ENCODE data around the gene HOOK2. TPM values are rescaled to one million over a fixed set of nuclear protein-coding genes. Genes with fewer than 3 reads are reported as not detected.

Gene HOOK2
- polyA plus RNA-seq, 1 of the 3 experiments (the other 2 are of a cell fraction): 33.0 TPM

GRCh38 chr19:12787458-12787857 is 12.1 kb upstream of the HOOK2 start:
- CTCF ChIA-PET: interaction anchor here (1.3 to 3.4 kb wide), 4 partner anchors 8 to 60 kb away, joined by 3 to 46 read pairs (median 10); no protein-coding TSS in a partner anchor
- no peak for DNase-seq
- peaks cover 48 to 69% of the 10 kb centered on the region in 2 experiments for H3K4me1 ChIP-seq (ENCODE audit: control insufficient read depth in 1 of 2, insufficient read depth in 2 of 2, low read depth in 1 of 2, low read length in 1 of 2)

More at GRCh38 chr19:12787458-12787857, 12.1 kb upstream of the HOOK2 start:
- Histone ChIP-seq H3K27me3 (ENCODE audit: insufficient read depth) (no peaks in the 10 kb centered on the region), H3K9ac (no peak overlapping the region), H4K20me1 (ENCODE audit: insufficient read depth) (peaks cover 10% of the 10 kb centered on the region), H3F3A (replicated peaks; ENCODE audit: insufficient read depth) (peaks cover 64% of the 10 kb centered on the region), H3K27ac (ENCODE audit: low read depth in 2 of 2, low read length in 1 of 2) (peak overlapping the region; percentile 97 to 98; a peak in 3 of 4 replicates), H3K4me3 (ENCODE audit: low read depth in 2 of 2, low read length in 1 of 2) (no peak overlapping the region), H3K9me3 (no peaks in the 10 kb centered on the region), H3K4me2 (no peak overlapping the region), H2AFZ (ENCODE audit: low read depth) (no peak overlapping the region), H3K36me3 (replicated peaks in 1 of 2; ENCODE audit: control insufficient read depth in 1 of 2, insufficient read depth in 2 of 2, low read length in 1 of 2) (no peaks in the 10 kb centered on the region), H3K79me2 (ENCODE audit: insufficient read depth) (peaks cover 11% of the 10 kb centered on the region), H3K9me2 (no peaks in the 10 kb centered on the region)
- WGBS (ENCODE audit: low lambda C conversion rate): 94% methylated on average over 9 of the region's 10 CpGs
- TF ChIP-seq, protein P1, sequence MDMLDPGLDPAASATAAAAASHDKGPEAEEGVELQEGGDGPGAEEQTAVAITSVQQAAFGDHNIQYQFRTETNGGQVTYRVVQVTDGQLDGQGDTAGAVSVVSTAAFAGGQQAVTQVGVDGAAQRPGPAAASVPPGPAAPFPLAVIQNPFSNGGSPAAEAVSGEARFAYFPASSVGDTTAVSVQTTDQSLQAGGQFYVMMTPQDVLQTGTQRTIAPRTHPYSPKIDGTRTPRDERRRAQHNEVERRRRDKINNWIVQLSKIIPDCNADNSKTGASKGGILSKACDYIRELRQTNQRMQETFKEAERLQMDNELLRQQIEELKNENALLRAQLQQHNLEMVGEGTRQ (IDR thresholded peaks at IDR 0.05; ENCODE audit: borderline replicate concordance, low read depth, low read length): no peak
- no peak for TF ChIP-seq MXI1 (IDR thresholded peaks at IDR 0.05; ENCODE audit: low read depth, low read length)
- TF ChIP-seq FOXM1 (IDR thresholded peaks at IDR 0.05; ENCODE audit: low read depth): no peak
- TF ChIP-seq GABPA (IDR thresholded peaks at IDR 0.05; ENCODE audit: low read depth): no peak
- TF ChIP-seq USF1 (IDR thresholded peaks at IDR 0.05; ENCODE audit: borderline replicate concordance, low read depth): no peak
- no peak for TF ChIP-seq EP300 (IDR thresholded peaks at IDR 0.05; ENCODE audit: borderline replicate concordance in 1 of 2, low read depth in 1 of 2, low read length in 1 of 2)
- TF ChIP-seq REST (IDR thresholded peaks at IDR 0.05; ENCODE audit: low read depth, low read length): no peak
- no peak for TF ChIP-seq TEAD4 (IDR thresholded peaks at IDR 0.05; ENCODE audit: borderline replicate concordance, insufficient read depth)
- TF ChIP-seq EZH2phosphoT487 (IDR thresholded peaks at IDR 0.05; ENCODE audit: borderline replicate concordance, low read depth): no peak
- TF ChIP-seq, protein P2, sequence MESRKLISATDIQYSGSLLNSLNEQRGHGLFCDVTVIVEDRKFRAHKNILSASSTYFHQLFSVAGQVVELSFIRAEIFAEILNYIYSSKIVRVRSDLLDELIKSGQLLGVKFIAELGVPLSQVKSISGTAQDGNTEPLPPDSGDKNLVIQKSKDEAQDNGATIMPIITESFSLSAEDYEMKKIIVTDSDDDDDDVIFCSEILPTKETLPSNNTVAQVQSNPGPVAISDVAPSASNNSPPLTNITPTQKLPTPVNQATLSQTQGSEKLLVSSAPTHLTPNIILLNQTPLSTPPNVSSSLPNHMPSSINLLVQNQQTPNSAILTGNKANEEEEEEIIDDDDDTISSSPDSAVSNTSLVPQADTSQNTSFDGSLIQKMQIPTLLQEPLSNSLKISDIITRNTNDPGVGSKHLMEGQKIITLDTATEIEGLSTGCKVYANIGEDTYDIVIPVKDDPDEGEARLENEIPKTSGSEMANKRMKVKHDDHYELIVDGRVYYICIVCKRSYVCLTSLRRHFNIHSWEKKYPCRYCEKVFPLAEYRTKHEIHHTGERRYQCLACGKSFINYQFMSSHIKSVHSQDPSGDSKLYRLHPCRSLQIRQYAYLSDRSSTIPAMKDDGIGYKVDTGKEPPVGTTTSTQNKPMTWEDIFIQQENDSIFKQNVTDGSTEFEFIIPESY (IDR thresholded peaks at IDR 0.05; ENCODE audit: borderline replicate concordance, low read depth): no peak
- no peak for TF ChIP-seq CTCF (IDR thresholded peaks at IDR 0.05)
- TF ChIP-seq NFIC (IDR thresholded peaks at IDR 0.05; ENCODE audit: borderline replicate concordance): no peak
- no peak for TF ChIP-seq SIN3A (IDR thresholded peaks at IDR 0.05; ENCODE audit: borderline replicate concordance, low read depth, low read length)
- TF ChIP-seq TCF12 (IDR thresholded peaks at IDR 0.05): no peak
- TF ChIP-seq, protein P3, sequence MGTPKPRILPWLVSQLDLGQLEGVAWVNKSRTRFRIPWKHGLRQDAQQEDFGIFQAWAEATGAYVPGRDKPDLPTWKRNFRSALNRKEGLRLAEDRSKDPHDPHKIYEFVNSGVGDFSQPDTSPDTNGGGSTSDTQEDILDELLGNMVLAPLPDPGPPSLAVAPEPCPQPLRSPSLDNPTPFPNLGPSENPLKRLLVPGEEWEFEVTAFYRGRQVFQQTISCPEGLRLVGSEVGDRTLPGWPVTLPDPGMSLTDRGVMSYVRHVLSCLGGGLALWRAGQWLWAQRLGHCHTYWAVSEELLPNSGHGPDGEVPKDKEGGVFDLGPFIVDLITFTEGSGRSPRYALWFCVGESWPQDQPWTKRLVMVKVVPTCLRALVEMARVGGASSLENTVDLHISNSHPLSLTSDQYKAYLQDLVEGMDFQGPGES (IDR thresholded peaks at IDR 0.05; ENCODE audit: low read depth, low read length): no peak
- no peak for TF ChIP-seq POLR2AphosphoS5 (IDR thresholded peaks at IDR 0.05; ENCODE audit: low read depth, low read length)
- POLR2A ChIA-PET: no interaction called here

Measured in SK-N-SH (cell line).